GM18873 (cell line): ENCODE data around the gene KRTAP12-1.

Experiments
- ATAC-seq: cut with Tn5 transposase; IDR thresholded peaks from one replicate; pipeline ENCODE4 v1.9.1; 2021; ENCODE audit warnings: mild to moderate bottlenecking, moderate library complexity, moderate number of reproducible peaks; ENCODE audit not compliant: unreplicated experiment, low FRiP score

The KRTAP12-1 gene

DNA sequence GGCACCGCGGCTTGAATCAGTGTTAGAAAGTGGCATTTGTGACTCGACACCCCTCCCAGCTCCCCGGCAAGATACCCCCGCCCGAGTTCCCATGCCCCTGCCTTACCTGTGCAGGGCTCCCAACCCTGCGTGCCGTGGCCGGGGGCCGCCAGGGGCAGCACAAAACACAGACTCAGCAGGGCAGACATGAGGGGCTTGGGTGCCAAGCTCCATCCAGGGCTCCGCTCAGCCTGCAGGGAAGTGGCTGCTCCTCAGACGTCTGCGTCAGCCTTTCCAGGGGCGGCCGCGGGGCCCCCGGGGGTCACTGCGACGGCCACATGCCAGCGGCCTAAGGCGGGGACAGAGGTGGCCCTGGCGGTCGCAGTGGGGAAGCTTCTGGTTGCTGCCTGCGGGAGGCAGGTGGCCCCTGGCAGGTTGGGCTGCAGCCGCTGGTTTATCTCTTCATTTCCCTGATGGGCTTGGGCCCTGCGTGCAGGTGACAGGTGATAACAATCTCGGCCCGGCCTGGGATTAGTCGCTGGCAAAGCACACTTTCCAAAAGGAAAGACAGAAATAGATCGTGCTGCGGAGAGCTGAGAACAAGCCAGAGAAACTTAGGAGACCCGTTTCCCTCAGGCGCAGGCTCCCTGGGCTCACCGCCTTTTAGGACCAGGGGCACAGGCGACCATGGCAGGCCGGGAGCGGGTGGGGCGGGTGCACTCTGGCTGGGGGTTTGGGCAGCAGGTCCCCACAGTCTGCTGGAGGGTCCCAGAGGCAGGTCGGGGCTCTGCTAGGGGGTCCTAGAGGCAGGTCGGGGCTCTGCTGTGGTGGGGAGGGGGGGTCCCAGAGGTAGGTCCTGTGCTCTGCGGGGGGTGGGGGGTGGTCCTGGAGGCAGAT lies 29.6 kb upstream of the KRTAP12-1 start, which contains the start of gene TSPEAR:
Gene TSPEAR, minus strand, starts transcription at position 246 of the 876 bp plus-strand sequence. Its CDS starts 58 bp downstream, at position 188.
- no peak for ATAC-seq

DNA sequence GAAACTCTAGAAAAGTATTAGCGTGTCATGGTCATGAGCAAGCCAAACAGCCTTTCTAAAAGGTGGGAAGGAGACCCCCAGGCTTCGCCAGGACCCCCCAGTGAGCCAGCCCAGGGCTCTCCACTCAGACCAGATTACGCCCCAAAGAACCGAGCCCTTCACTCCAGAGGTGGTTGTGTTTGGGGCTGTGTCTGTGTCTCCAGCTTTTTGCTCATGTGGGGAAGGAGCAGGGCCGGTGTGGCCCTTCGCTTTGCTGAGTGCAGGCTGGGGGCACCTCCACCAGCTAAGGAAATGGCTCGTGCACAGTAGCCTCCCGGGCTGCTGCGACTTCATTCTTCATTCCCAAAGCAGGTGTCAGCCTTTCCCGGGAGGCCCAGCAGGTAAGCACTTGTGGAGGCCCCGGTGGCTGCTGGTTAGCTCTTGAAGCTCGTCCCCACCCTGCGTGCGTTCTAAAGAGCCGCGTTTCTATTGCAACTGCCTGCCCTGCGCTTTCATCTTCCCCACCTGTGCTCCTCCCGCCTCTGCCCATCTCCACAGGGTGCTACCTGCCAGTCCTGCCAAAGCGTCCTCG lies 28.9 kb upstream of the KRTAP12-1 start:
- no peak for ATAC-seq

GRCh38 chr21:44710294-44710665 lies 28.3 kb upstream of the KRTAP12-1 start:
- no peak for ATAC-seq

DNA sequence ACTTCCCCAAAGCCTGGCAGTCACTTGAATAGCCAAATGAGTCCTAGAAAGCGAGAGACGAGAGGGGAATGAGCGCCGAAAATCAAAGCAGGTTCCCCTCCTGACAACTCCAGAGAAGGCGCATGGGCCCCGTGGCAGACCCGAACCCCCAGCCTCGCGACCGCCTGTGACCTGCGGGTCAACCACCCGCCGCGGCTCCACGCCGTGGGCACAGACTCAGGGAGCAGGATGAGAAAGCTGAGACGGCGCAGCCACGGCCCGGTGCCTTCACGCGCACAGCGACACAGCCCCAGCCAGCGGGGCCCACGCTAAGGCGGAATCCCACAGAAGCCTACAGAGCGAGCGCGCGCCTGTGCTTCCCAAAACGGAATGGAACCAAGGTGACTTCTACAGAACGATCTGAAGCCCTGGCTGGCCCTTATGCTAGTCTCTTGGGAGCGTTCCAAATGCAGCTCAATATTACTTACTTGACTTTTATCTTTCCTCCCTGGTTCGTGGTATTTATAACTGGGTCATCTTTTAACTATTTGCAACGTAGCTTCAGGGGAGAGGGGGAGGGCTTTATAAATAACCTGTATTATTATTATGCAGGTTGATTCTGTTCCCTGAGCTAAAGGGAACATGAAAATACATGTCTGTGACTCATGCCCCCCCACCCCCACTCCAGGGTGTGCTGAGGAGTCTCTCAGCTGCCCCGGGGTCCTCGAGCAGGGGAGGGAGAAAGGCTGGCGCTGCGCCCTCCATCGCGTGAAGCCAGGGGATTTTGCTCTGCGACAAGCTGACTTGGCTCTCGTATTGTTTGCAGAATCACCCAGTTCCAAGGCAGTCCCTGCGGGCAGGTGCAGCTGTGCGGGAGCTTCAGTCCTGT lies 27.7 kb upstream of the KRTAP12-1 start:
- ATAC-seq, result no peak

DNA sequence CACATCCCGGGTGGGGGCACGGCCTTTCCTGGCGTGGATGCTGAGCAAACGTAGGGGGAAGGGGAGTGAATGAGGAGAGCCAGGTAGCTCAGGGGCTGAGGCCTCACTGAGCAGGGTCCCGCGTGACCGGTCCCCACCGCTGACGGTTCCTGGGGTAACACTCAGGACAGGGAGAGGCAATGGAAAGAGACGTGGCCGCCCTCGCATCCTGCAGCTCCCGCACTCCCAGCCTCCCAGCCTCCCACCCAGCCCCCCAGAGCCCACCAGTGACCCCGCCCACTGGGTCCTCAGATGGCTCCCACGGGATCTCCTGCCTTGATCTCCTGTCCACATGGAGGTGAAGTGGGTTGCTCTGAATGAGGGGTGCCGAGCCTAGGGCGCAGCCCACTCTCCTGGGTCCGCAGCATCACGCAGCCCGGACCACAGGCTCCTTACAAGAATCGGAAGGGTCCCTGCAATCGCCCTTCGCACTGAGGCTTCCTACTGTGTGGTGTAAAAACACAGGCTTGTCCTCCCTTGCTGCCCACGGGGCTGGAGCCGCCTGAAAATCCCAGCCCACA lies 27.0 kb upstream of the KRTAP12-1 start:
- ATAC-seq, result no peak

DNA sequence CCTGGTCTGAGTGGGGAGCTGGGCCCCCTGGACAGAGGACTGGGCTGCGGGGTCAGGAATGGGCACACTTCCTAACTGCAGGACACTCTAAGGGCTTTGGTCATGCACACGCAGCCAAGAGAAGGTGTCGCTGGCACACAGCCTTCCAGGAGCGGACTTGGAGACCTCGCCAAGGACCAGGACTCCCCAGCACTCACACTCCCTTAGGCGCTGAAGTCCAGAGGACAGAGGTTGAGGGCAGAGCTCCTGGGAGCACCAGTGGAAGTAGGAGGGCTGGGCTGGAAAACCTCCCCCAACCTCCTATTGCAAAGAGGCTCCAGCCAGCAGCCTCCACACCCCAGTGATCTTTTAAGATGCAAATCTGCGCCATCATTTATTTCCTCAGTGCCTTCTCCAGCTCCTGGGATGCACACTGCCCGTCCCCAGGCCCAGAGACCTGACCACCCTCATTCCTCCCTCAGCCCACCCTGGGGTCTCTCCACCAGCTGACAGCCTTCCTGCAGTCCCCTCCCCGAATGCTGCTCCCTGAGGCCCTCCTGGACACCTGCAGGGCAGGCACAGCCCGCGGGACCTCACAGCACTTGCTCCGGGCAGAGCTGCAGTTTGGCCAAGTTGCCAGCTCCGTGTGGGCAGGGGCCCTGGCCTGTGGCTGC lies 26.4 kb upstream of the KRTAP12-1 start:
- no peak for ATAC-seq

GRCh38 chr21:44706706-44707581 lies 25.0 kb upstream of the KRTAP12-1 start:
- ATAC-seq, result no peak

- no peak for ATAC-seq
These were observed 24.2 kb upstream of the KRTAP12-1 start for GRCh38 chr21:44706026-44706705.

- ATAC-seq, result no peak
These were observed 22.7 kb upstream of the KRTAP12-1 start for GRCh38 chr21:44704636-44705001.

DNA sequence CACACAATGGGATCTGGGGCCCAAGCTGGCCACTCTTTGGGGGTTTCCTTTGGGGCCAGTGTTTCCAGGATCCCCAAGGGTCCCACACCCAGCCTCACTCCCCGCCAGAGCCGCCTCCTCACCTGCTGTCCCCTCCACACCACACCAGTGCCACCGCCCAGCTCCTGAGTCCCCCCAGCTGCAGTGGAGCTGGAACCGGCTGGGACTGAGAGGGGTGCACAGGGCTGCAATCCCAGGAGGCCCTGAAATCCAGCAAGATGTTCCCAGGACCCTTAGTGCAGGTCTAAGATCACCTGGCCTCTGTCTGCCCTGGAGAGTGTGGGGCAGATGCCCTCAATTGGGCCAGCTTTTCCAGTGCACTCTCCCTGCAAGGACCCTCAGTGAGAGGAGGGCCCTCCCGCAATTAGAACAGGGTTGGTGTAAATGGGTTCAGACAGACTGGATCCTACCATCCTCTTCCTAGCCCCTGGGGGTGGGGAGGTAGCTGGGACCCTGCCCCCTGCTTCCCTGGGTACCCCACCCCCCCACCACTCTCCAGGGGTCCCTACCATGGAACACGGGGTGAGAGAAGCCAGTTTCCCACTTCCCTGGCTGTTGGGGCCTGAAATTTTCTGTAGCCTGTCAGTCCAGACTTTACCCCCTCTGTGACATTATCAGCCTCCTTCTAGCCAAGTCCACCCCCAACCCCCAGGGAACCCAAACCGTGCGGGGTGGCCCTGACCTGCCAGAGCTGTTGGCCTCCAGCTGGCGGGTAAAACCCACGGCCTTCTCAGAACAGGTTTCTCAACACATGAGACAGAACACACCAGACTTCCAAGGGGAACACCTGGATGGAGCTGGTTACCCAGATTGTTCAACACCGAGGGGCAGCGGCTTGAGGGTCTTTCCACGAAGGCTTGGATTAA lies 22.0 kb upstream of the KRTAP12-1 start:
- no peak for ATAC-seq

DNA sequence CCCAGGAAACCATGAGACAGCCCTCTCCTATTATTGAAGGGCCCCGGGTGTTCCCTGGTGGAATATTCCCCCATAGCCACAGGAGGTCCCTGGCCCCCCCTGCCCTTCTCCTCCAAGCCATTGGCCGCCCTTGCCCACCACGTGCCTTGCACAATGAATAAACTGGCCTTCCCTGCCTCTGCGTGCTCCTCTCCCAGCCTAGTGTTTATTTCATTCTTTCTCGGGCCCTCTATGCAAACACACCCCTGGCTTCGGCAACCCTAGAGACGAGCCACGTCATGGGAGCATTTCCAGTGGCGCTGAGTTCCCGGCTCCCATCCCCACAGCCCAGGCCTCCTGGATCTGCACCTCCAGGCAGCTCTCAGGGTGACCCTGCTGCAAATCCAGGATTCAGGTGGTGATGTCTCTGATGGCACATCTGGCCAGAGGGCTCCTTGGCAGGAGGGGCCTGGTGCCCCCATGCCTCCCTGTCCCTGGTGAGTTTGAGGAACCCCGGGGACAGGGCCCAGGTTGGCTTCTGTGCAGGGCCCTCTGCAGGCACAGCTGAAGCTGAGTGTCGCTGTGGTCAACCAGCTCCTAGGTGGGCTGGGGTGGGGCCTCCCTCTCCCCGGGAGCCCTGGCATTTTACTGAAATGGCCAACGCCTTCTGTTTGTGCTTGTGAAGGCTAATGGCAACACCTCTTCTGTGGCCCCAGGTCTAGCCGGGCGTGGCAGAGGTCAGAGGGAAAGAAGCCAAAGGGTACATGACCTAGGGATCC lies 21.2 kb upstream of the KRTAP12-1 start:
- no peak for ATAC-seq

- no peak for ATAC-seq
These were observed 20.4 kb upstream of the KRTAP12-1 start for GRCh38 chr21:44702111-44702972.

- ATAC-seq, result no peak
These were observed 19.6 kb upstream of the KRTAP12-1 start for GRCh38 chr21:44701541-44701940.

DNA sequence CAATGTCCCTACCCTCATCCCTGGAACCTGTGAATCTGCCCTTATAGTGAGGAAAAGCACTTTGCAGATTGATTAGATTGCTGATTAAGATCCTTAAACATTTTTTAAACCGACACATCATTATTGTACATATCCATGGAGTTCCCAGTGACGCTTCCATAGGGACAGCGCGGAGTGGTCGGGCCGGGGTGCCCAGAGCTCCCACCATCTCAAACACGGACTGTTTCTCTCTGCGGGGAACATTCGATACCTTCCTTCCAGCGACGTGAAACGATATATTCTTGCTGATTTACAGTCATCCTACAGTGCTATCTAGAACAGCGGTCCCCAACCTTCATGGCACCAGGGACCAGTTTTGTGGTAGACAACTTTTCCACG lies 19.0 kb upstream of the KRTAP12-1 start:
- no peak for ATAC-seq

GRCh38 chr21:44700101-44701022 lies 18.4 kb upstream of the KRTAP12-1 start:
- no peak for ATAC-seq
